Astrocyte of the spinal cord (primary cell): Measurements from ENCODE around the gene CCN5.
"Not testable (repeated sequence)": the region's sequence is repeated elsewhere in the genome, so short reads cannot be mapped to it uniquely, and the experiment has no call there.

Experiments used
- DNase-seq: peaks from one replicate; pipeline ENCODE4 v3.0.0; 2011; ENCODE audit warnings: low read depth, low spot score
- H3K4me3 ChIP-seq: 2 replicates; pipeline ENCODE4 v1.5.1; 2011; ENCODE audit warnings: low read depth, mild to moderate bottlenecking, low read length, moderate library complexity
- in situ Hi-C: cut with HindIII; loops from 2 replicates; pipeline ENCODE4 v1.10.0; 2017; ENCODE audit warnings: low sequenced_read_pairs
- TF ChIP-seq, protein P1 (sequence below): IDR thresholded peaks from 2 replicates; pipeline ENCODE4 v1.5.1; 2012; ENCODE audit warnings: low read depth, mild to moderate bottlenecking, low read length, inconsistent platforms

Gene CCN5

DNA sequence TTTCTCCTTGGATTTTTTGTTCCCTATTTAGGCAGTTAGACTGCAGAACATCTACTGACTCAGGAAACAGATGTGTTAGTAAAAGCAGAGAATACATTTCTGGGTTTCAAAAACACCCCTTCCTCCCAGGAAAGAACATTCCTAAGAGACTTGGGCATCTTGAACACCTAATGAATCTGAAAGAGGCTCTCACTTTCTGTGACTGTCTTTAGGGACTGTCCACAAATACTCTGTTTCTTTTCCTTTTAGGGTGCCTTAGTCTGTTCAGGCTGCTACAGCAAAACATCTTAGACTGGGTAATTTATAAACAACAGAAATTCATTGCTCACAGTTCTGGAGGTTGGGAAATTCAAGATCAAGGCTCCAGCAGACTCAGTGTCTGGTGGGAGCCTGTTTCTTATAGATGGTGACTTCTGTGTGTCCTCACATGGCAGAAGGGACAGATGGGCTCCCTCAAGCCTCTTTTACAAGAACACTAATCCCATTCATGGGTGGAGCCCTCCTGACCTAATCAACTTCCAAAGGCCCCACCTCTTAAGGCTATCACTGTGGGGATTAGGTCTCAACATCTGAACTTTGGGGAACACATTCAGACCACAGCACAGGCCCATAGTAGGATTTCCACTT lies 19.4 kb upstream of the CCN5 start:
- TF ChIP-seq, protein P1, sequence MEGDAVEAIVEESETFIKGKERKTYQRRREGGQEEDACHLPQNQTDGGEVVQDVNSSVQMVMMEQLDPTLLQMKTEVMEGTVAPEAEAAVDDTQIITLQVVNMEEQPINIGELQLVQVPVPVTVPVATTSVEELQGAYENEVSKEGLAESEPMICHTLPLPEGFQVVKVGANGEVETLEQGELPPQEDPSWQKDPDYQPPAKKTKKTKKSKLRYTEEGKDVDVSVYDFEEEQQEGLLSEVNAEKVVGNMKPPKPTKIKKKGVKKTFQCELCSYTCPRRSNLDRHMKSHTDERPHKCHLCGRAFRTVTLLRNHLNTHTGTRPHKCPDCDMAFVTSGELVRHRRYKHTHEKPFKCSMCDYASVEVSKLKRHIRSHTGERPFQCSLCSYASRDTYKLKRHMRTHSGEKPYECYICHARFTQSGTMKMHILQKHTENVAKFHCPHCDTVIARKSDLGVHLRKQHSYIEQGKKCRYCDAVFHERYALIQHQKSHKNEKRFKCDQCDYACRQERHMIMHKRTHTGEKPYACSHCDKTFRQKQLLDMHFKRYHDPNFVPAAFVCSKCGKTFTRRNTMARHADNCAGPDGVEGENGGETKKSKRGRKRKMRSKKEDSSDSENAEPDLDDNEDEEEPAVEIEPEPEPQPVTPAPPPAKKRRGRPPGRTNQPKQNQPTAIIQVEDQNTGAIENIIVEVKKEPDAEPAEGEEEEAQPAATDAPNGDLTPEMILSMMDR = no peak
- in situ Hi-C loops = no loop called here
- peak; percentile 35 for DNase-seq
- no peak overlapping the region for H3K4me3 ChIP-seq

DNA sequence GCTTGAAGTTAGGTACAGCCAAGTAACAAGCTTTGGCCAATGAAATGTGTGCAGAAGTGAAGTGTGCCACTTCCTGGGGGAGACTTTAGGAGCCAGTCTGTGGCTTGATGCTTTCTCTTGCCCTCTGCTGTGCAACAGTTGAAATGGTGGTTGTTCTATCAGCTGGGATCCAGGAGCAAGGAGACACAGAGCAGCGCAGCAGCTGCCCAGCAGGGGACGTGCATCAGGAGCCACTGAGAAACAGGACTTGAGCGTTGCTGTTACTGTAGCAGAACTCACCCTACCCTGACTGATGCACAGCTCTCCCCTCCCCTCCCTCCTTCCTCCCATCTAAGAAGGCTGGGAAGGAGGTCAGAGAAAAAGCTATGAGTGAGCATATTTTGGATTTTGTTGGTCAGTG lies 18.9 kb upstream of the CCN5 start:
- in situ Hi-C loops = no loop called here
- TF ChIP-seq, protein P1 = no peak
- no peak for DNase-seq
- H3K4me3 ChIP-seq = no peak overlapping the region

DNA sequence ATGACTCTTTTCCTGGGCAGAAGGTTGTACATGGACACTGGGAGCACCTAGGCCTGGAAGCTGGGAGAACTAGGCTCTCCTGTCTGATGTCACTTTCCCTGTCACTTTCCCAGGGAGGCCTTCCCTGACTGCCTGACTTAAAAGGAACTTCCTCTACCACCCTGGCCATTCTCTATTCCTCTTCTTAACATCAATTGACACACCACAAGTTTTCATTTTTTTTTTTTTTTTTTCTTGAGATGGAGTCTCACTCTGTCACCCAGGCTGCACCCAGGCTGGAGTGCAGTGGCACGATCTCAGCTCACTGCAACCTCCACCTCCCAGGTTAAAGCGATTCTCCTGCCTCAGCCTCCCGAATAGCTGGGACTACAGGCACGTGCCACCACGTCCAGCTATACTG lies 18.1 kb upstream of the CCN5 start:
- H3K4me3 ChIP-seq, in situ Hi-C loops, DNase-seq: not testable (repeated sequence)

DNA sequence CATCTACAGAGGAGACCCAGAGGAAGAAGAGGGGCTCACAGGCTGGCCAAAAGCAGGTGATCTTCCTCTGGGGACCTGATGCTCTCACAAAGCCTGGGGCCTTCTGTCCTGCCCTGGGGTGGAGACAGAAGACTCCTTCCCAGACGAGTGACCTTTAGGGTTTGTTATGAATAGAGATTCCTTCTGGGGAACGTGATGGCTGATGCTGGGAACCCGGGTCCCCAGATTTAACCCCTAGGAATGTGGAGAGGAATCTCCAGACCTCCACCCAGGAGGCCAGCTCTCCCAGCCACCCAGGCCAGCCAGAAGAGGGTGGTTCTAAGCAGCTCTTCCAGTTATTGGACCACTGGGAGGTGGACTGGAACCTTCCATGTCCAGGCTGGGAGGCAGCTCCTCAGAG lies 16.8 kb upstream of the CCN5 start:
- in situ Hi-C loops = no loop called here
- TF ChIP-seq, protein P1 = no peak
- H3K4me3 ChIP-seq = no peak overlapping the region
- DNase-seq = no peak

DNA sequence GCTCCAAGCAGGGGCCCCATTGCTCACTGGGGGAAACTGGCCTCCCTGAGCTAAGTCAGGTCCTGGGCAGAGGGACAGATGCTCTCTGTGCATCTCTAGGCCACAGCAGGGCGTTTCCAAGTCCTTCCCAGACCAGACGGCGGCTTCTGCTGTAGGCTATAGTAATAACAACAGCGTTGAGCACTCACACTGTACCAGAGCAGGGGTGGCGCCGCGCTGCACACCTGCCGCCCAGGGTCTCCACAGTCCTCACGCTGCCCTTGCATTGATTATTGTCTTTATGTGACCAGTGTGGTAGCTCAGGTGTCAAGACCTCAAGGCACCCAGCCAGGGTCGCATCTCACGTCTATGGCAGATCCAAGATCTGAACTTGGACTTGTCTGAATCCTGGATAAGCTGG lies 14.9 kb upstream of the CCN5 start:
- TF ChIP-seq, protein P1 = no peak
- no peak overlapping the region for H3K4me3 ChIP-seq
- in situ Hi-C loops = no loop called here
- no peak for DNase-seq

DNA sequence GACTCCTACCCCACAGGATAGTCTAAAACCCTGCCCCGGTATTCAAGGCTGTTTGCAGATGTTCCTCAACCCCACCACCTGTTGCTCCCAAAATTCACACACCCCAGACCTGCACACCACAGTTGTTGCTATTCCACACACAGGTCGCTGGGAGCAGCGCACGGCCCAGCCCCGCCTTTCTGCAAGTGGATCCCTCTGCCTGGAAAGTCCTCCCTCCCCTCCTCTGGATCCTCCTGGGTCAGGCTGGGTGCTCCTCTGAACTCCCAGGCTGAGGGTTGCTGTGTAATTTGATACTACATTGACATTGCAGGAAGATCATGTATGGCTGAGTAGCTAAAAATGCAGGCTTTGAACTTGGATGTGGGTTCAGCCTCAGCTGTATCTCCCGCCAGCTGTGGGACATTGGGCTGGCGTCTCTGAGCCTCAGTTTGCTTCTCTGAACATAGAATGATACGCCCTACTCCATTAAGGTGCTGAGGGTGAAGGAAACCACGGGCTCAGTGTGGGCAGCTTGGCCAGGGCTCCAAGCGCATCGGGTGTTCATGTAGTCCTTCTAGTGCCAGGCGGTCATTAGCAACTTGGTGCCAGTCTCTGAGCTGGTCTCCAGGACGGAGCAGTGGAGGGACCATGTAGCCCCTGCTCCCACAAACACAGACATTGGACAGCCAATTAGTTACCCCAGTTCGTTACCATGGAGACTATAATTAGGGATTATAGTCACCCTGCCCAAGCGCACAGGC lies 13.9 kb upstream of the CCN5 start:
- no peak overlapping the region for H3K4me3 ChIP-seq
- TF ChIP-seq, protein P1 = no peak
- no peak for DNase-seq
- in situ Hi-C loops = no loop called here

DNA sequence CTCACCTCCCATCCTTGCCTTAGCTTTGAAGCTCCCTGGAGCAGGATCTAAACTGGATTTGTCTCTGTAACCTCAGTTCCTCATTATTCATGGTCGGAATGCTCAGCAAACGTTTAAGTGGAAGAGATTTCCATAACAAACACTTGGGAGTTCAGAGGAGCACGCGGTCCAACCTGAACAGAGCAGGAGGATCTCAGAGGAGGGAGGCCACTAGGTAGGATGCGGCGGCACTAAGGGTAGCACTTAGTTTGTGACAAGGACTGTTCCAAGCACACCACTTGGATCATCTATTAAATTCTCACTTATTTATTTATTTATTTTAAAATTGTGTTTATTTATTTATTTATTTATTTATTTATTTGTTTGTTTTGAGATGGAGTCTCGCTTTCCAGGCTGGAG lies 13.3 kb upstream of the CCN5 start:
- DNase-seq = no peak
- in situ Hi-C loops = no loop called here
- H3K4me3 ChIP-seq = no peak overlapping the region
- TF ChIP-seq, protein P1 = no peak
